CD1c-positive myeloid dendritic cell (primary cell): ENCODE measurements around the gene ZNF367.

Experiments used
- DNase-seq: peaks from one replicate; pipeline ENCODE4 v3.0.0-alpha.2; 2016; ENCODE audit errors: extremely low spot score

Gene ZNF367

DNA sequence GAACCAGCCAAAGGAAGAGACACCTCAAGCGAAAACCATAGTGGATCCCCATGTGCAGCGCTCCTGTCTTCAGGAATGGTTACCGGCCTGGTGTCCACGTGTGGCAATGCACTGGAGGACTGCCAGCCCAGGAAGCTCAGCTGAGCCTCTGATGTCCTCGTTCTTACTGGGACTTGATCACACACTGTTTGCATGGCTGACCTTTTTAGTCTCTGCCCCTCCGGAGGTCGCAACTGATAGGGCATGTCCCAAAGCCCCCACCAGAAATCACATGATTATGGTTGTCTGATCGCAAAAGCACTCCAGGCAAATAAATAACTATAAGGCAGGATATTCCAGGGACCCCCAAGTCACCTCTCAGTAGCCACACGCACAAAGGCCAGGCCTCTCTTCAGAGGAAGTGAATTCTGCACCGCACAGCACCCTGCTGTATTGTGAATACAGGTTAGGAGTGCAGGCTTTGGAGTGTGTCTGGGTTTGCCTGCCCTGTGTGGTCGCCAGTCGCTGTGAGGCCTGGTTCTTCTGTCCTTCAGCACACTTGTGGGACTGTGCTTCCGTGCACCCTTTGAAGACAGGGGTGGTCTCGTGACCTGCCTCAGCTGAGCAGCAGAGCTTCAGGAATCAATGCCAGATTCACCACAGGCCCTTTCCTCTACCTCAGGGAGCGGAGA lies 18.4 kb upstream of the ZNF367 start:
- no peak for DNase-seq

DNA sequence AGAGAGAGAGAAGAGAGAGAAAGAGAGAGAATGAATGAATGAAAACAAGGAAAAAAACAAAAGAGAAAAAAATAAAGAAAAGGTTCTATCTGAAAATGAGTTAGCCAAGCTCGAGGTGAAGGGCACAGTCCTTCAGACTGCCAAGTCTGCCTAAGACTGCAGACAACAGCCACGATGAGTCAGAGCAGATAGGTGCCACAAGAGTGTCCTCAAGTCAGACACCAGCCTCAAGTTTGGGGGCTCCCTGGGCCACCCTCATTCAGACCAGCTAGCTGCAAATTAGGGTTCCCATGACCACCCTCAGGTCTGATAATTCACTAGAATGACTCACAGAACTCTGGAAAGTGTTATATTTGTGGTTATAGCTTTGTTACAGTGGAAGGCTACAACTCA lies 17.9 kb upstream of the ZNF367 start:
- no peak for DNase-seq

DNA sequence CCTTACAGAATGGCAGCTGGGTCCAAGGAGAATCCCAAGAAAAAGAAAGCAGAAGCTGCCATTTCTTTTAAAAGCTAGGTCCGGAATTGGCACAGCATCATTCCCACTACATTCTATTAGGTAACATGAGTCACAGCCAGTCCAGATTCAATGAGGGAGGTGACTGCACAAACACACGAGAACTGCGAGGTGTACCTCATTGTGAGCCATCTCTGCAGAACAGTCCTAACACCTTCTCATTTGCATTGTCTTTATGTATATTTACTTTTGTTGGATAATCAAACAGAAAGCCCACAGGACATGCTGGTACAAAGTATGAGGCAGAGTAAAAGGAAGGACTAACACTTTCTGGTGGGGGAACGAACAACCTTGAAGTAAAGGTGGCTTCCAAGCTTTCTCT lies 17.2 kb upstream of the ZNF367 start:
- no peak for DNase-seq

DNA sequence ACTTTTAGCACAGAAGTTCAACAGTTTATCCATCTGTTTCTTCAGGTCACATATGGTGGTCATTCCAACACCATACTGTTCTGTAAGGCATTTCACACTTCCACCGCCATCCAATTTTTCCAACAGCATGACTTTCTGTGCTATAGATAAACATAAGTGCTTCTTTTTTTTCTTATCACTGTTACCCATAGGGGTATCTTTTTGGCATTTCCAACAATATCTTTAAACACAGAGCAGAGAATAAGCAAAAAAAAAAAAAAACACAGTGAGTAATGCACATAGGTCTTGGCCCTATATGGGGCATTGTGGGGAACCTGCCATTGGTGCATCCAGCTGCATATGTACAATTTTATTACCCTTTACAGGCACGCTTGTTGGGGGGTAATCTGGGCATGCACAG lies 12.2 kb upstream of the ZNF367 start:
- DNase-seq: no peak

DNA sequence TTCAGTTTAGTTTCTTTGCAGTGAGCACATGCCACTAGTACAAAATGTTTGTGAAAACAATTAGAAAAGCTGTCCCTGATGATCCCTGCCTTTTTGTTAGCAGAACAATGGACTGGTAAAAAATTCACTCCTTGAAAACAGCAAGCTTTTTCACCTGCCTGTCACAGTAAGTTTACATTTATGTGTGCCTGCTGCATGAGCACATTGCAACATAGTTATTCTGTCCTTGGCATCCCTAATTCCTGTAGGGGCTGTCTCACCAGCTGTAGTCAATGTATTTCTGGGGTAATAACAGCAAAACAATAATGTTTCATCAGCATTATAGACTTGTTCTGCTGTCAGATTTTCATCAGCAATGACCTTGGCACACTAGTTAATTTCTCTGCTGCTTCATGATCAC lies 11.6 kb upstream of the ZNF367 start:
- no peak for DNase-seq

DNA sequence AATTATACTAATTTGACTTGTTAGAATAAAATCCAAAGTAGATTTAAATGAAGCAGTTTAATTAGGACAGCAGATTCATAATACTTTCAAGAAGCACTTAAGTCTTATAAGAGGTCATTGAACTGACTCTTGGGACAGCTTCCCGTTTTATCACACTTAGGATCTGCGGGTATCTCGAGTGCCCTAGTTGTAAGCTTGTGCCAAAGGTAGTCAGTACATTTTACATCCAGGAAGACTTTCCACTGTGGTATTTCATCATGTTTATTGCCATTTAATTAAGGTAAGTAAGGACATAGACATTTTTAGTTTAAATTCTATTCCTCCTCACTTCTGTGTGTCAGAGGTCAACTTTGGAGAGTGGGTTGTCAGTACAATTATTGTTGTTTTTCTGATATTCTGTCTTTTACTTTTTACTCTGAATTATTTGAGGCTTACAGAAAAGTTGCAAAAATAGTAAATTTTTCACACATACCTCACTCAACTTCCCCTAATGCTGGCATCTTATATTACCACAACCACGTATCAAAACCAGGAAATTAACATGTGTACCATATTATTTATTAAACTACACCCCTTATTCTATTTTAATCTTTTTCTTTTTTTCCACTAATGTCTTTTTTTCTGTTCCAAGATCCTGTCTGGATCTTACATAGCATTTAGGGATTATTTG lies 7.5 kb upstream of the ZNF367 start:
- no peak for DNase-seq

DNA sequence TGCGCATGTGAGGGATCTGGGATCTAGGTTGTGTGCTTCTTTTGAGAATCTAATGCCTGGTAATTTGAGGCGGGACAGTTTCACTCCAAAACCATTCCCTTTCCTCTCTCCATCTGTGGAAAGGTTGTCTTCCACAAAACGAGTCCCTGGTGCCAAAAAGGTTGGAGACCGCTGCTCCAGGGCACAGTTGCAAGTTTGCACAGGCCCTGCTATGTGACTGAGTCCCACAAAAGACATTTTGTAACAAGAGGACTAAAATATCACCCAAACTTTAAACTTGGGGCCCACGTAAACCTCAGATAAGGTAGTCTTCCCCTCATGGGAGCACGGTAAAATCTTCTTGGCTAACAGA lies 5.8 kb upstream of the ZNF367 start:
- DNase-seq: no peak

DNA sequence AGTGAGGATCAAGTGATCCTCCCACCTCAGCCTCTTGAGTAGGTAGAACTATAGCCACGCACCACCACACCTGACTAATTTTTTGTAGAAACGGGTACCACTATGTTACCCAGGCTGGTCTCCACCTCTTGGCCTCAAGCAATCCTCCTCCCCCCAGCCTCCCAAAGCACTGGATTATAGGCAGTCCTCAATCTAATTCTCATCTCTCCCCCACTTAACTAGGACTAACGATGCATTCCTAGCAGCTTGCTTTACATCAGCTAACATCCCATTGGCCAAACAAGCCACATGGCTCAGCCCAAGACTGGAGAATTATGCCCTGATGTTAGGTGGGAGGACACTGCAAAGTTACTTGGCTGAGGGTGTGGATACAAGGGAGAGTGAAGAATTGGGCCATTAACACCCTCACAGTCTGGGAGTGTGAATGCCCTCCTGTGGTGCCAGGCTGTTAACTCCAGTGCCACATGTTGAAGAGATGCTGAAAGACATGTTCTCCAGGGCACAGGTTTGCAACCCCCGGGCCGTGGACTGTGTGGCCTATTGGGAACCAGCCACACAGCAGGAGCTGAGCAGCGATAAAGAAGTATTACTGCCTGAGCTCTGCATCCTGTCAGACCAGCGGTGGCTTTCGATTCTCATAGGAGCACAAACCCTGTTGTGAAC lies 5.3 kb upstream of the ZNF367 start:
- DNase-seq: no peak

DNA sequence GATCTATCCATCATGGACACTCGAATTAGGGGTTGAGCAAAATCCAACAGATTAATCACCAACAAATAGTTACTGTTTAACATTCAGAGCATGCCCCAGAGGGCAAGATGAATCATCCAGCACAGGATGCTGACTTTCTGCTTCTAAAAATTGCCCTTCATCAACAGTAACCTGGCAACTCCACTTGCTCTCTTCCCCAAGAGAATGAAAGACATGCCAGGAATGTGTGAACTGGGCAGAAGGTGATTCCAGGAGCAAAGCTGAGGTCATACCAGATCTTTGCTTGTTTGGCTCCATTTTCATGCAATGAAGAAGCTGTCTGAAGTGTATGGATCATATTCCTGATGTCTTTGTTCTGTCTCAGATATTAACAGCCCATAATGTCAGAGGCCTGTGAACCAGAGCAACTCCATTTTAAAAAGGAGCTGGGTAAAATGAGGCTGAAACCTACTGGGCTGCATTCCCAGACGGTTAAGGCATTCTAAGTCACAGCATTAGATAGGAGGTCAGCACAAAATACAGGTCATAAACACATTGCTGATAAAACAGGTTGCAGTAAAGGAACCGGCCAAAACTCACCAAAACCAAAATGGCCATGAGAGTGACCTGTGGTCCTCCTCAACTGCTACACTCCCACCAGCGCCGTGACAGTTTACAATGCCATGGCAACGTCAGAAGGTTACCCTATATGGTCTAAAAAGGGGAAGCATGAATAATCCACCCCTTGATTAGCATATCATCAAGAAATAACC lies 2.5 kb upstream of the ZNF367 start:
- peak; percentile 67 for DNase-seq

DNA sequence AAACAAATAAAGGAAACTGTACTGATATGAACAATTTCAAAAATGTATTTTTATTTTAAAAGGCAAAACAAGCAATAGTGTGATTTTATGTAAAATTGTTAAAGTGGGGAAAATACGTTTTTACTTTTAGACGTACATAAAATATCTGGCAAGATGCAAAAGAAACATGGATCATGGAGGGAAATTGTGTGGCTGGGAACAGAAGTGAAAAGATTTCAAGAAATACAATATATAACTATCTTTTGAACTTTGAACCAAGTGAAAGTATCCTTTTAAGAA lies 1.5 kb upstream of the ZNF367 start:
- DNase-seq: no peak

DNA sequence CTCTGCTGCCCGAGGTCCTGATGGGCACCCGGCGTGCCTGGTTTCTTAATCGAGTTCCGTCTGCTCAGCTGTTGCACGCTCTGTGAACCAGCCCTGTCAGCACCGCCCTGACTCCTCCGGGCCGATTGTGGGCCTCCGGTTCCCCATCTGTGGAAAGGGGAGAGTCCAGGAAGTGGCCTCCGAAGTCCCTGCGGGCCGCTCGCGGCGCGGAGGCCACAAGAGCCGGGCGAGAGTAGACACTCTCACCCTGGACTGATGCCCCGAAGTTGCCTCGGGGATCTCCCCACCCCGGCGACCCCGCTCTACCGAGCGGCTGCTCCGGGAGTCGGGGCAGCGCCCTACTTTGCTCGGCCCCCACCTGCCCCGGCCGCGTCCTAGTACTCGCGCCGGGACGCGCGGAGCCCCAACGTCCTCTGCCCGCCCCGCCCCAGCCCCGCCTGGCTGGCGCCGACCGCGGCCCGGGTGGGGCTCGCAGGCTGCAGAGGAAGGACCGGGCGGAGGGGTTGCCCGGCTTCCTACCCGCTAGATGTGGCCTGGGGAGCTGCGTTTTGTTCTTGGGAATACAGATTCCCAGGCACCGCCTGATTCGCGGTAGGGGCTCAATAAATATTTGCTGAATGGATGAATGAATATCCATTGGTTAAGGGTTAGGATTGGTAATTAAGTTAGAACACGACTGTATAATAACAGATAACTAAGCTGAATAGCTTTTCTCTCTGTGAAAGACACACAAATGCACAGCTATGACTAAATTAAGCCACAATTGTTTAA lies 935 bp upstream of the ZNF367 start:
- DNase-seq: peak; percentile 76

DNA sequence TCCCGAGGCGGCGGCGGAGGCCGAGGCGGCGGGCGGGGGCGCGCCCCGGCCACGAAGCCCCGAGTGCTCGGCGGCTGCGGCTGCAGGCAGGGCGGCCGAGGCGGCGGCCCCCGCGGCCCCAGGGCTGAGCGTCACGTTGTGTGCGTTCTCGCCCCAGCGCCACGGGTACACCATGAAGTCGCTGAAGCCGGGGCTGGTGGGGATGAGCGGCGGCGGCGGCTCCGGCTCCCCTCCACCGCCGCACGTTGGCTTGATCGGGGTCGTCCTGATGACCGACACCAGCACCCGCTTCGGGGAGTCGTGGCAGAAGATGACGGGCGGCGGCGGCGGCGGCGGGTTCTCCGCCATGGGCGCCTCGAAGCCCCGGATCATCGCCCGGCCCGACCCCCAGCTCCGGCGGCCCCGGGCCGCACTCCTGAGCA lies 498 bp downstream of the ZNF367 start:
- DNase-seq: no peak

DNA sequence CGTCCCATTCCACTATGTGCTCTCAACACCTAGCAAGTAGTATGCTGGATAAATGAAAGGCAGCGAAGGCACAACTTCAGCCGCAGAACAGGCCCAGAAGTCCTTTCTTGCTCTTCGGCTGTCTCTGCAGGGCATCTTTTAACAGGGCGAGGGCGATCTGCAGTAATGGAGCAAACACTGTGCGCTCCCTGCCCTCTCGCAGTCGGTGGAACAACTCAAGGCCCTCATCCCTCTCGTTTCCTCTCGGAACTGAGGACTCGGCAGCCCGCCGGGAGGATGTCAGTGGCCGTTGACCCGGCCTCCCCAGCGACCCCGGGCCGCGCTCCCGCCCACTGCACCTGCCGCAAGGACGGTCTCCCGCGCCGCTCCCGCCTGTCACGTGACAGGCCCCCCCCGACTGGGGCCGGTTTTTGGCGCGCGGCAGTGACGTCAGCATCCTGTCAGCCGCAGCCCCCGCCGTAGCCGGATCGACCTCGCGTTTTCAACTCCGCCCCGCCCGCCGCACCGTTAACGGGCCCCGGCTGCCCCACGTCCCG lies 1.1 kb downstream of the ZNF367 start:
- peak; percentile 90 for DNase-seq

DNA sequence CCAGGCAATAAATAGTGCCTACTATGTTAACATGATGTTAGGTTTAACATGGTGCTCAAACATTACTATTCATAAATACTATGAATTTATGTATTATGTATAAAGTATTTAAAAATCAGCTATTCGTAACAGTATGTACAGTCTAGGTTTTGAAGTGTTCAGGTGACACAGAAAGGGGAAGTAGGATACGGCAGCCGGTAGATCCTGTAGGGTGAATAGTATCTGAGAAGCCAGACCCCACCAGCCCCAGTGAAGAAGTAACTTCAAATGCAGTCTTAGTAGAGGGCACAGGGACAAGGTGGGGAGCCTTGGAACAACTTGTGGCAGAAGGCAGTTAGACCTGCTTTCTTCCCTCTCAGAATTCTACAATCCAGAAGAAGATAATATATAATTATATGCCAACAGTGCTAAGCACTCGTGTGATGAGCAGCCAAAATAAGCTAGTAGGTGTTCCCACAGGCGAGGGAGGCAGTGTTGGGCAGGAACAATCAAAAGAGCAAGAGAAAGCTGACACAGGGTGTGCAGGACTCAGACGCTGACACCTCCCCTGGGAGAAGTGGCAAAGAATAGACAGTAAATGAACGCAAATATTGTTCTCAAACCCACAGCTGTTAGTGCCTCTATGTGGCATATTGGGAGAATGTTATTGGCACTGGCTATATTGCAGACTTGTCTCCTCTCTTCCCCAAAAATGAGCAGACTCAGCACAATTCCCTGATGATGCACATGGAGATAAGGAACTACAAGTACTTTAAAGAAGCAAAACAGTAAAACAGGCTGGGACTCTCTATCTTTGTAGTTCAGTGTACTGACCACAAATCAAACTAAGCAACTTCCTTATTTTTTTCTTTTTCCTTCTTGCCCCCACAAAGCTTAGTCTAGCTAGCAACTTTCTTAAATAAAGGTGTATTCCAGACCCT lies 4.6 kb downstream of the ZNF367 start:
- DNase-seq: peak; percentile 80

DNA sequence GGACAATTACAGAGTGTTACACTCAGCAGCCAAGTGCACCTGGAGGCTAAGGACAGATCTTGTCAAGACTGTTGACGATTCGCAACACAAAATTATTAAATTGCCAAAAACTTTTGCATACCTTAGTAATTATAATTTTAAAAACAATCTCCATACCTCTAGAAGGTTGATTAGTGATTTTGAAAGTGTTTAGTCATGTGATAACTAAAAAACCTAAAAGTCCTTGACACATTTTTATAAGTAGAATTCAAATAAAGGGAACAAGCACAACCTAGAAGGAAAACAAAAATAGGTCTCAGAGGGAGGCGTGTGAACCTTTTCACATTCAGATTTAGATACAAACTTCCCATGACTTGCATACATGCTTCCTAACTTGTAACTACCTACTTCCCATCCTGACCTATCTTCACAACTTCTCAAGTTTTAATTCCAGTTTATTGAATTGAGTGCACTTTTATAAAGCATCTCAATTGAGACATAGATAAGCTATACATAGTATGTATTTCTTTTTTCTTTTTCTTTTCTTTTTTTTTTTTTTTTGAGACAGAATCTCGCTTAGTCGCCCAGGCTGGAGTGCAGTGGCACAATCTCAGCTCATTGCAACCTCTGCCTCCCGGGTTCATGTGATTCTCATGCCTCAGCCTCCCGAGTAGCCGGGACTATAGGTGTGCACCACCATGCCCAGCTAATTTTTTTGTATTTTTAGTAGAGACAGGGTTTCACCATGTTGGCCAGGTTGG lies 5.8 kb downstream of the ZNF367 start:
- no peak for DNase-seq

DNA sequence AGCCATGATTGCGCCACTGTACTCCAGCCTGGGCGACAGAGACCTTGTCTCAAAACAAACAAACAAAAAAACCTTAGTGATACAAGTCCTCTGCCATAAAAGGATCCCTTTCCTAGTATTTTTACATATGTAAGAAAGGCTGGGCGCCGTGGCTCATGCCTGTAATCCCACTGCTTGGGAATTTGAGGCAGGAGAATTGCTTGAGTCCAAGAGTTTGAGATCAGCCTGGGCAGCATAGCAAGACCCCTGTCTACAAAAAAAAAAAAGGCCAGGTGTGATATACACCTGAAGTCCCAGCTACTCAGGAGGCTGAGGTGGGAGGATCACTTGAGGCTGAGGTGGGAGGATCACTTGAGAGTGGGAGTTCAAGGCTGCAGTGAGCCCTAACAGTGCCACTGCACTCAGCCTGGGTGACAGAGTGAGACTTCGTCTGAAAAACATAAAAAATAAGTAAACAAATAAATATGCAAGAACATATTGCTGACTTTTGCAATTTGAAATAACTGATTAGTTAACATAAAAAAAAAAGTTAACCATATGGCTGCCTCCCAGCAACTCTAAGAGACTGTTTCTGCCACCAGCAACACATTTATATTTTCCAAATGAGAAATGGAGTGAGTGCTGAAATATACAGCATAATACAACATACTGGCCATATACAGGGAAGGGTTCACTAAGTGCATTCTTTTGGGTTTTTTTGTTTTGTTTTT lies 6.9 kb downstream of the ZNF367 start:
- no peak for DNase-seq

DNA sequence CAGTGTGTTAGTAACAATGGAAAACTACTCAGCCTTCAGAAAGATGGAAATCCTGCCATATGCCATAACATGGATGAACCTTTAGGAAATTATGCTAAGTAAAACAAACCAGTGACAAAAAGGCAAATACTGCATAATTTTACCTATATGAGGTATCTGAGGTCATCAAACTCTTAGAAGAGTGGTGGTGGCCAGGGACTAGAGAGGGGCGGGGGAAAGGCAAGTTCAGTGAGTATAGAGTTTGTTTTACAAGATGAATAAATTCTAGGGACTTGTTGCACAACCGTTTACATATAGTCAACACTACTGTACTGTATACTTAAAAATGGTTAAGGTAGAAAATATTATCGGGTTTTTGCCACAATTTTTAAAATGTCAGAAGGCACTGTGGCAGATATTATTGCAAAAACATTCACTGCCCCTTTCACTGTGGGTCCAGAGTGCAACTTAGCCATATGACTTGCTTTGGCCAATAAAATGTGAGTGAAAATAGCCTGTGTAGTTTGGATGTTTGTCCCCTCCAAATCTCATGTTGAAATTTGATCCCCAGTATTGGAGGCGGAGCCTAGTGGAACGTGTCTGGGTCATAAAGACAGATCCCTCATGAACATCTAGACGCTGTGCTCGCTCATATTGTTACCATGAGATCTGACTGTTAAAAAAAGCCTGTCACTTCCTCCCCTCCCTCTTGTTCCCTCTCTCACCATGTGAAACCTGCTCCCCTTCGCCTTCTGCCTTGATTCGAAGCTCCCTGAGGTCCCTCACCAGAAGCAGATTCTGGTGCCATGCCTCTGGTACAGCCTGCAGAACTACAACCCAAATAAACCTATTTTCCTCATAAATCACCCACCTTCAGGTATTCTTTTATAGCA lies 9.5 kb downstream of the ZNF367 start:
- DNase-seq: no peak

DNA sequence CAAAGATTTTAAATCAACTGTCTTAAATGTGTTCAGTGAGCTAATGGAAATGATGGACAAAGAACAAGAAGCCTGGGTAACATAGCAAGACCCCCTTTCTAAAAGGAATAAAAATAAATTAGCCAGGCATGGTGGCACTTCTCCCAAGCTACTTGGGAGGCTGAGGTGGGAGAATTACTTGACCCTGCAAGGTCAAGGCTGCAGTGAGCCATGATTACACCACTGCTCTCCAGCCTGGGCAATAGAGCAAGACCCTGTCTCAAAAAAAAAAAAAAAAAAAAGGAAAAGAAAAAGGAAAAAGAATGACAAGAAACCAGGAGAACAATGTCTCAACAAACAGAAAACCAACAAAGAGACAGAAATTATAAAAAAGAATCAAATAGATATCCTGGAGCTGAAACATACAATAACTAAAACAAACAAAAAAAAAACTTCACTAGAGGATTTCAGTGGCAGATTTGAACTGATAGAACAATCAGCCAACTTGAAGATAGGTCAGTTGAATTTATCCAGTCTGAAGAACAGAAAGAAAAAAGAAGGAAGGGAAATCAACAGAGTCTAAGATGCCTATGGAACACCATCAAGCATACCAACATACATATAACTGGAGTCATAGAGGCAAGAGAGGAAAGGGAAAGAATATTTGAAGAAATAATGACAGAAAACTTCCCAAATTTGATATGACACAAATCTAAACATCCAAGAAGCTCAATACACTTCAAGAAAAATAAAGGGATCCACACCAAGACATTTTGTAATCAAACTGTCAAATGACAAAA lies 17.8 kb downstream of the ZNF367 start:
- DNase-seq: no peak
